ENCODE data around the gene SLC22A17.

Gene SLC22A17

GRCh38 chr14:23378612-23379220 is 26.0 kb upstream of the SLC22A17 start:
- no peak for TF ChIP-seq CTCF (IDR thresholded peaks at IDR 0.05)

- TF ChIP-seq CTCF (IDR thresholded peaks at IDR 0.05), result no peak
Observed at GRCh38 chr14:23377573-23378563, 25.2 kb upstream of the SLC22A17 start.

GRCh38 chr14:23377198-23377550 is 24.5 kb upstream of the SLC22A17 start:
- no peak for TF ChIP-seq CTCF (IDR thresholded peaks at IDR 0.05)

GRCh38 chr14:23376482-23377197 is 24.0 kb upstream of the SLC22A17 start, which contains the start of gene CMTM5:
CMTM5 (plus strand) TSS chr14:23377046; CDS start chr14:23377252, 206 bp downstream.
- no peak for TF ChIP-seq CTCF (IDR thresholded peaks at IDR 0.05)

- no peak for TF ChIP-seq CTCF (IDR thresholded peaks at IDR 0.05)
Observed at GRCh38 chr14:23375527-23376251, 23.0 kb upstream of the SLC22A17 start.

GRCh38 chr14:23373041-23373440 is 20.4 kb upstream of the SLC22A17 start:
- TF ChIP-seq CTCF (IDR thresholded peaks at IDR 0.05), result no peak

GRCh38 chr14:23372509-23372908 is 19.8 kb upstream of the SLC22A17 start, which contains the start of gene IL25:
IL25 (plus strand) TSS chr14:23372809.
- TF ChIP-seq CTCF (IDR thresholded peaks at IDR 0.05), result no peak

Data from LNCAP (cell line).